Measurements from ENCODE around the gene PLCD3. TPM values are rescaled to one million over a fixed set of nuclear protein-coding genes. Genes with fewer than 3 reads are reported as not detected.

PLCD3 gene
- total and polyA plus RNA-seq, 2 of the 13 experiments (the other 11 are each of a cell fraction or from before 2014, with no cell fraction given): 11.3 to 39.1 TPM

GRCh38 chr17:45129940-45130680 is 2.2 kb downstream of the PLCD3 start (continued):
- TF ChIP-seq HHEX (CRISPR knock-in tag; IDR thresholded peaks at IDR 0.05): no peak
- TF ChIP-seq MED1 (CRISPR knock-in tag; IDR thresholded peaks at IDR 0.05): no peak
- TF ChIP-seq TGIF2 (CRISPR knock-in tag; IDR thresholded peaks at IDR 0.05): 0 out of 2 replicates have a peak, but pooled peaks have one; percentile 45
- TF ChIP-seq USF2 (IDR thresholded peaks at IDR 0.05; ENCODE audit: low read depth, low read length): no peak
- no peak for TF ChIP-seq USF2 (CRISPR knock-in tag; IDR thresholded peaks at IDR 0.05; ENCODE audit: borderline replicate concordance)
- TF ChIP-seq ARNT (IDR thresholded peaks at IDR 0.05): no peak
- no peak for TF ChIP-seq FOXA1 (IDR thresholded peaks at IDR 0.05)
- TF ChIP-seq FOXA1 (CRISPR knock-in tag; IDR thresholded peaks at IDR 0.05): no peak
- no peak for TF ChIP-seq TAF15 (IDR thresholded peaks at IDR 0.05; ENCODE audit: low read depth, low read length, poor library complexity, severe bottlenecking)
- no peak for TF ChIP-seq HNRNPLL (IDR thresholded peaks at IDR 0.05; ENCODE audit: low read depth, low read length, poor library complexity, severe bottlenecking)
- TF ChIP-seq CBX5 (CRISPR knock-in tag; IDR thresholded peaks at IDR 0.05; ENCODE audit: borderline replicate concordance): 0 out of 2 replicates have a peak, but pooled peaks have one; percentile 18
- TF ChIP-seq POLR2AphosphoS2 (IDR thresholded peaks at IDR 0.05; ENCODE audit: low read depth, low read length): no peak
- peak; percentile 51; the same call in 1 of the 2 replicates for TF ChIP-seq ZNF121 (CRISPR knock-in tag; IDR thresholded peaks at IDR 0.05)
- TF ChIP-seq, protein P1, sequence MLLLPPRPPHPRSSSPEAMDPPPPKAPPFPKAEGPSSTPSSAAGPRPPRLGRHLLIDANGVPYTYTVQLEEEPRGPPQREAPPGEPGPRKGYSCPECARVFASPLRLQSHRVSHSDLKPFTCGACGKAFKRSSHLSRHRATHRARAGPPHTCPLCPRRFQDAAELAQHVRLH (CRISPR knock-in tag; IDR thresholded peaks at IDR 0.05; ENCODE audit: borderline replicate concordance, low read depth): no peak; the same call in 1 of the 2 replicates
- TF ChIP-seq, protein P2, sequence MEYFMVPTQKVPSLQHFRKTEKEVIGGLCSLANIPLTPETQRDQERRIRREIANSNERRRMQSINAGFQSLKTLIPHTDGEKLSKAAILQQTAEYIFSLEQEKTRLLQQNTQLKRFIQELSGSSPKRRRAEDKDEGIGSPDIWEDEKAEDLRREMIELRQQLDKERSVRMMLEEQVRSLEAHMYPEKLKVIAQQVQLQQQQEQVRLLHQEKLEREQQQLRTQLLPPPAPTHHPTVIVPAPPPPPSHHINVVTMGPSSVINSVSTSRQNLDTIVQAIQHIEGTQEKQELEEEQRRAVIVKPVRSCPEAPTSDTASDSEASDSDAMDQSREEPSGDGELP (IDR thresholded peaks at IDR 0.05; ENCODE audit: borderline replicate concordance, low read depth): peak; percentile 55; the same call in 1 of the 2 replicates
- TF ChIP-seq POGK (CRISPR knock-in tag; conservative IDR thresholded peaks at IDR 0.05): peak; percentile 78; the same call in 1 of the 2 replicates
- TF ChIP-seq ZNF776 (CRISPR knock-in tag; IDR thresholded peaks at IDR 0.05): peak; percentile 14; the same call in 1 of the 2 replicates
- 0 out of 2 replicates have a peak, but pooled peaks have one; percentile 10 for TF ChIP-seq ZNF605 (CRISPR knock-in tag; IDR thresholded peaks at IDR 0.05)
- 0 out of 2 replicates have a peak, but pooled peaks have one; percentile 47 for TF ChIP-seq ZNF788 (CRISPR knock-in tag; IDR thresholded peaks at IDR 0.05; ENCODE audit: borderline replicate concordance)
- peak; percentile 27; the same call in 1 of the 2 replicates for TF ChIP-seq TBX2 (CRISPR knock-in tag; IDR thresholded peaks at IDR 0.05; ENCODE audit: borderline replicate concordance)
- no peak for TF ChIP-seq DNMT3B (CRISPR knock-in tag; conservative IDR thresholded peaks at IDR 0.05)
- TF ChIP-seq HINFP (CRISPR knock-in tag; IDR thresholded peaks at IDR 0.05; ENCODE audit: low read depth): no peak
- peak; percentile 12; the same call in 1 of the 2 replicates for TF ChIP-seq EED (CRISPR knock-in tag; IDR thresholded peaks at IDR 0.05)
- TF ChIP-seq GABPB1 (CRISPR knock-in tag; IDR thresholded peaks at IDR 0.05): peak; percentile 22; the same call in 1 of the 2 replicates
